Measurements from ENCODE around the gene CXCR2. TPM values are rescaled to one million over a fixed set of nuclear protein-coding genes. Genes with fewer than 3 reads are reported as not detected.

The CXCR2 gene
- total and polyA plus RNA-seq, 8 donors: 0.23 to 22.0 (median 0.27) TPM

GRCh38 chr2:218081695-218082094 lies 44.1 kb upstream of the CXCR2 start:
- Histone ChIP-seq H3K4me1 (no peaks in the 10 kb centered on the region), H3K9me3 (peaks cover 0 to 12% of the 10 kb centered on the region in 2 donors), H3K4me3 (no peak overlapping the region), H3K36me3 (no peaks in the 10 kb centered on the region), H3K27me3 (no peaks in the 10 kb centered on the region), H3K27ac (no peak overlapping the region)
- intact Hi-C loops (cut with DNase I): no loop called here
- DNase-seq: peak in 1 of 4 donors; percentile 32
- ATAC-seq: peak; percentile 15
- TF ChIP-seq, protein P1, sequence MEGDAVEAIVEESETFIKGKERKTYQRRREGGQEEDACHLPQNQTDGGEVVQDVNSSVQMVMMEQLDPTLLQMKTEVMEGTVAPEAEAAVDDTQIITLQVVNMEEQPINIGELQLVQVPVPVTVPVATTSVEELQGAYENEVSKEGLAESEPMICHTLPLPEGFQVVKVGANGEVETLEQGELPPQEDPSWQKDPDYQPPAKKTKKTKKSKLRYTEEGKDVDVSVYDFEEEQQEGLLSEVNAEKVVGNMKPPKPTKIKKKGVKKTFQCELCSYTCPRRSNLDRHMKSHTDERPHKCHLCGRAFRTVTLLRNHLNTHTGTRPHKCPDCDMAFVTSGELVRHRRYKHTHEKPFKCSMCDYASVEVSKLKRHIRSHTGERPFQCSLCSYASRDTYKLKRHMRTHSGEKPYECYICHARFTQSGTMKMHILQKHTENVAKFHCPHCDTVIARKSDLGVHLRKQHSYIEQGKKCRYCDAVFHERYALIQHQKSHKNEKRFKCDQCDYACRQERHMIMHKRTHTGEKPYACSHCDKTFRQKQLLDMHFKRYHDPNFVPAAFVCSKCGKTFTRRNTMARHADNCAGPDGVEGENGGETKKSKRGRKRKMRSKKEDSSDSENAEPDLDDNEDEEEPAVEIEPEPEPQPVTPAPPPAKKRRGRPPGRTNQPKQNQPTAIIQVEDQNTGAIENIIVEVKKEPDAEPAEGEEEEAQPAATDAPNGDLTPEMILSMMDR (IDR thresholded peaks at IDR 0.05): no peak

DNA sequence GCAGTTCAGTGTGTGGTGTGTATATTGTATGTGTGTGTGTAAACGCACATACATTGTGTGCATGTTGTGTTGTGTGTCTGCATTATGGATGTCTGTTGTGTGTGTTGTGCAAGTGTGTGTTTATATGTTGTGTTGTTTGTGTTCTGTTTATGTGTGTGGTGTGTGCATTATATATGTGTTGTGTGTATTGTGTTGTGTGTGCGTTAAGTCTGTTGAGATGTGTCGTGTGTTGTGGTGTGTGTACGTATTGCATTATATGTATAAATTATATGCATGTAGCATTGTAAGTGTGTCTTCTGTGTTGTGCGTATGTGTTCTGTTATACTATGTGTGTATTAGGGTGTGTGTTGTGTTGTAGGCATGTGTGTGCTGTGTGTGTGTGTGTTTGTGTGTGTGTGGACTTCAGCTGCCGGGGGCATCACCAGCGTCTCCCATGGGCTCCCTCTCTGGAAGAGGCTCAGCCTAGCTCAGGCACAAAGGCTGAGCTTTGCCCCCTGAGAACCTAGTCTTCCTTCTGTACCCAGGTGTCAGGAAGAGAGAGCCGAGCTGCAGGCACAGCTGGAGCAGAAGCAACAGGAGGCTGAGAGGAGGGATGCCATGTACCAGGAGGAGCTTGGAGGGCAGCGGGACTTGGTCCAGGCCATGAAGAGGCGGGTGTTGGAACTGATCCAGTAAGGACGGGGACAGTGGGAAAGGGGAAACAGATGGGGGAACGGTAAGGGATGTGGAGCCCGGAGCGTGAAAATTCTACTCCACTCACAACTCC lies 43.1 kb upstream of the CXCR2 start:
- H3K4me1 ChIP-seq: no peaks in the 10 kb centered on the region
- intact Hi-C loops (cut with DNase I): no loop called here
- H3K27me3 ChIP-seq: no peaks in the 10 kb centered on the region
- H3K27ac ChIP-seq: no peak overlapping the region
- TF ChIP-seq, protein P1 (IDR thresholded peaks at IDR 0.05): no peak
- H3K4me3 ChIP-seq: no peak overlapping the region
- peaks cover 0 to 20% of the 10 kb centered on the region in 2 donors for H3K9me3 ChIP-seq
- no peaks in the 10 kb centered on the region for H3K36me3 ChIP-seq
- no peak for ATAC-seq
- DNase-seq: peak in 1 of 4 donors; percentile 19

- no peaks in the 10 kb centered on the region for H3K4me1 ChIP-seq
- no peak overlapping the region for H3K27ac ChIP-seq
- H3K9me3 ChIP-seq: peaks cover 0 to 20% of the 10 kb centered on the region in 2 donors
- no peaks in the 10 kb centered on the region for H3K36me3 ChIP-seq
- DNase-seq: no peak
- H3K4me3 ChIP-seq: no peak overlapping the region
- intact Hi-C loops (cut with DNase I): no loop called here
- TF ChIP-seq, protein P1 (IDR thresholded peaks at IDR 0.05): no peak
- no peaks in the 10 kb centered on the region for H3K27me3 ChIP-seq
- ATAC-seq: no peak
Measured at GRCh38 chr2:218083352-218083676, 42.5 kb upstream of the CXCR2 start.

GRCh38 chr2:218086478-218086877 lies 39.4 kb upstream of the CXCR2 start:
- Histone ChIP-seq H3K4me3 (no peak overlapping the region), H3K27ac (no peak overlapping the region), H3K36me3 (no peaks in the 10 kb centered on the region), H3K9me3 (peaks cover 0 to 20% of the 10 kb centered on the region in 2 donors), H3K4me1 (no peaks in the 10 kb centered on the region), H3K27me3 (no peaks in the 10 kb centered on the region)
- TF ChIP-seq, protein P1 (IDR thresholded peaks at IDR 0.05): no peak
- ATAC-seq: no peak
- no peak for DNase-seq
- intact Hi-C loops (cut with DNase I): no loop called here

DNA sequence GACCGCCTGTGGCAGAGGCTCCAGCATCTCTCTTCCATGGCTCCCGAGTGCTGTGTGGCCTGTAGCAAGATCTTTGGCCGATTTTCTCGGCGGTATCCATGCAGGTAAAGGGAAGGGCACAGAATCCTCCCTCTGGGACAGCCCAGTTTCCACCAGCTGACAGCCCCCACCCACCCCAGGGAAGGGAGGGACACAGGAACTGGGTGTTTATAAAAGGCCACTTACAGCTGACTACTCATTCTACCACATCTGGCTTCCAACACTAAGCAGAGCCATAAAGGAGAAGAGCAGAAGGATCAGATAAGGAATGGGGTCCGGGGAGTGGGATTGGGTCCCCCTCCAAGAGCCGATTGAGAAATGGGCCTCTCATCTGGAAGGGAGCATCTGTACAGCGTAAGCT lies 36.6 kb upstream of the CXCR2 start:
- H3K27ac ChIP-seq: no peak overlapping the region
- intact Hi-C loops (cut with DNase I): no loop called here
- ATAC-seq: no peak

More for the DNA sequence above, 36.6 kb upstream of the CXCR2 start:
- TF ChIP-seq, protein P1 (IDR thresholded peaks at IDR 0.05): no peak
- Histone ChIP-seq H3K4me1 (no peaks in the 10 kb centered on the region), H3K36me3 (no peaks in the 10 kb centered on the region), H3K4me3 (no peak overlapping the region), H3K9me3 (peaks cover 0 to 20% of the 10 kb centered on the region in 2 donors), H3K27me3 (no peaks in the 10 kb centered on the region)
- DNase-seq: no peak

All from left lung (tissue), 10 donors.